NCI-H510A treated with DMSO at 0.1 percent for 48 hours (cell line): Measurements from ENCODE around the gene LRRC75A.
"Not testable (repeated sequence)": the region's sequence is repeated elsewhere in the genome, so short reads cannot be mapped to it uniquely, and the experiment has no call there.

ENCODE experiments used
- DNase-seq: peaks from one replicate; lab custom pipeline; 2025; lab: John Stamatoyannopoulos, UW

Gene LRRC75A

GRCh38 chr17:16430650-16431049, 61.3 kb downstream of the LRRC75A start:
- DNase-seq = no peak

GRCh38 chr17:16429083-16429482, 62.9 kb downstream of the LRRC75A start:
- DNase-seq = no peak

- DNase-seq = peak; percentile 58
These were observed 63.7 kb downstream of the LRRC75A start for GRCh38 chr17:16428098-16428882.

- no peak for DNase-seq
These were observed 65.0 kb downstream of the LRRC75A start for GRCh38 chr17:16427020-16427419.

GRCh38 chr17:16425698-16426659, 66.0 kb downstream of the LRRC75A start:
- peak; percentile 45 for DNase-seq

- DNase-seq = no peak
These were observed 66.8 kb downstream of the LRRC75A start for GRCh38 chr17:16425202-16425601.

- no peak for DNase-seq
These were observed 68.6 kb downstream of the LRRC75A start for GRCh38 chr17:16423226-16423872.

- DNase-seq = no peak
These were observed 69.6 kb downstream of the LRRC75A start for GRCh38 chr17:16422416-16422815.

- no peak for DNase-seq
These were observed 72.1 kb downstream of the LRRC75A start for GRCh38 chr17:16419929-16420271.

- peak; percentile 92 for DNase-seq
These were observed 72.7 kb downstream of the LRRC75A start for GRCh38 chr17:16419074-16419928.

- DNase-seq = no peak
These were observed 73.3 kb downstream of the LRRC75A start for GRCh38 chr17:16418685-16419068.

- DNase-seq = no peak
These were observed 73.9 kb downstream of the LRRC75A start for GRCh38 chr17:16417896-16418684.

GRCh38 chr17:16417399-16417798, 74.6 kb downstream of the LRRC75A start:
- DNase-seq = no peak

- DNase-seq = no peak
These were observed 76.7 kb downstream of the LRRC75A start, which contains the start of gene TRPV2 for GRCh38 chr17:16415031-16415924. TRPV2 (plus strand) TSS chr17:16415571; CDS start chr17:16417669, 2,098 bp downstream.

- peak; percentile 55 for DNase-seq
These were observed 83.9 kb downstream of the LRRC75A start for GRCh38 chr17:16407911-16408588.

GRCh38 chr17:16406742-16407674, 85.0 kb downstream of the LRRC75A start:
- no peak for DNase-seq

GRCh38 chr17:16403847-16404246, 88.1 kb downstream of the LRRC75A start:
- not testable (repeated sequence) for DNase-seq
